ENCODE data around the gene LILRB4. TPM values are rescaled to one million over a fixed set of nuclear protein-coding genes. Genes with fewer than 3 reads are reported as not detected.

LILRB4 gene
- total and polyA plus RNA-seq, 9 of the 15 experiments (the other 6 are each of a cell fraction or from before 2014, with no cell fraction given), result not detected

DNA sequence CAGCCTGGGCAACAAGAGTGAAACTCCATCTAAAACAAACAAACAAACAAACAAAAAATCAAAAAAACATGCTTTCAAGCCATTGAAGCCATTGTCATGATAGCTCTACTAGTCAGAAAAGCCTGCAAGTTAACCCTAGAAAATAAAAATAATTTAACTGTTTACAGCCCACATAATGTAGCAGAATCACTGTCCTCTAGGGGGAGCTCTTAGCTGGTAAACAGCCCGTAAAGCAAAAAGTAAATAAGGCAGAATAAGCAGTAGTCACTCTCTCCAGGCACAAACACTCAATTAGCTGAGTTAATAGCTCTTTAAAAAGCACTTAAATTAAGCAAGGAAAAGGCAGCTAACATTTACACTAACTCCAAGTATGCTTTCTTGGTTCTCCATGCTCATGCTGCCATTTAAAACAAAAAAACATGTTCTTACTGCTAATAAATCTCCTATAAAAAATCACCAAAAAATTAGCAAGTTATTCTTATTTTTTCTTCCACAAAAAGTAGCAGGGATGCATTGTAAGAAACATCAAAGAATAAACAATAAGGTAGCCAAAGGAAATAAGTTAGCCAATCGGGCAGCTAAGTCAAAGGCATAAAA lies 11.3 kb downstream of the LILRB4 start:
- Histone ChIP-seq H3K36me3 (ENCODE audit: control insufficient read depth, insufficient read depth, low read length) (no peaks in the 10 kb centered on the region), H3K79me2 (ENCODE audit: control insufficient read depth, insufficient read depth, low read length) (no peaks in the 10 kb centered on the region), H3K4me2 (ENCODE audit: insufficient read depth, low read length) (no peak overlapping the region), H3K4me3 (no peak overlapping the region), H3K27me3 (ENCODE audit: control insufficient read depth in 2 of 2, insufficient read depth in 2 of 2, low read length in 2 of 2) (peaks cover 2 to 19% of the 10 kb centered on the region in 2 experiments; a peak in 4 of 5 replicates), H3K9ac (ENCODE audit: insufficient read depth in 1 of 2, low read depth in 2 of 2, low read length in 2 of 2) (no peak overlapping the region), H3K9me1 (ENCODE audit: control insufficient read depth, insufficient read depth, low read length) (no peaks in the 10 kb centered on the region), H3K27ac (ENCODE audit: extremely low read depth, low read depth, low read length) (no peak overlapping the region), H3K4me1 (replicated peaks in 1 of 2; ENCODE audit: control insufficient read depth in 2 of 2, insufficient read depth in 2 of 2, low read length in 2 of 2) (no peaks in the 10 kb centered on the region), H2AFZ (ENCODE audit: low read depth, low read length) (no peak overlapping the region), H3K9me3 (replicated peaks; ENCODE audit: control insufficient read depth, insufficient read depth, low read depth, low read length) (no peaks in the 10 kb centered on the region), H4K20me1 (replicated peaks; ENCODE audit: control insufficient read depth, insufficient read depth, low read length) (no peaks in the 10 kb centered on the region)
- in situ Hi-C loops (cut with MboI) (loop anchor here (10.0 to 25.0 kb wide), 2 partner anchors 189 to 763 kb away; partner anchors contain the start of gene SHISA7), intact Hi-C loops (cut with micrococcal nuclease) (loop anchor here (10.0 kb wide), 1 partner anchor 211 kb away; no protein-coding TSS in a partner anchor)
- 27% methylated on average over 2 of the region's 2 CpGs for WGBS (ENCODE audit: insufficient coverage, low coverage, missing lambda C conversion rate)
- POLR2A ChIA-PET, result interaction anchor here (0.6 to 0.9 kb wide), 2 partner anchors 9 to 344 kb away, joined by 3 read pairs; no protein-coding TSS in a partner anchor
- CTCF ChIA-PET (ENCODE audit: low intra/inter-chr PET ratio), result interaction anchor here (0.9 to 1.2 kb wide), 4 partner anchors 12 to 426 kb away, joined by 3 read pairs; partner anchors contain the start of gene LILRB4
- FAIRE-seq (peak; percentile 86), DNase-seq (ENCODE audit: extremely low read depth in 1 of 4, low spot score in 3 of 4) (peak; percentile 54 to 75 (median 56)), ATAC-seq (peak; percentile 83)
- BruUV-seq (replicated peaks), result no TSS peak
- TF ChIP-seq, protein P1, sequence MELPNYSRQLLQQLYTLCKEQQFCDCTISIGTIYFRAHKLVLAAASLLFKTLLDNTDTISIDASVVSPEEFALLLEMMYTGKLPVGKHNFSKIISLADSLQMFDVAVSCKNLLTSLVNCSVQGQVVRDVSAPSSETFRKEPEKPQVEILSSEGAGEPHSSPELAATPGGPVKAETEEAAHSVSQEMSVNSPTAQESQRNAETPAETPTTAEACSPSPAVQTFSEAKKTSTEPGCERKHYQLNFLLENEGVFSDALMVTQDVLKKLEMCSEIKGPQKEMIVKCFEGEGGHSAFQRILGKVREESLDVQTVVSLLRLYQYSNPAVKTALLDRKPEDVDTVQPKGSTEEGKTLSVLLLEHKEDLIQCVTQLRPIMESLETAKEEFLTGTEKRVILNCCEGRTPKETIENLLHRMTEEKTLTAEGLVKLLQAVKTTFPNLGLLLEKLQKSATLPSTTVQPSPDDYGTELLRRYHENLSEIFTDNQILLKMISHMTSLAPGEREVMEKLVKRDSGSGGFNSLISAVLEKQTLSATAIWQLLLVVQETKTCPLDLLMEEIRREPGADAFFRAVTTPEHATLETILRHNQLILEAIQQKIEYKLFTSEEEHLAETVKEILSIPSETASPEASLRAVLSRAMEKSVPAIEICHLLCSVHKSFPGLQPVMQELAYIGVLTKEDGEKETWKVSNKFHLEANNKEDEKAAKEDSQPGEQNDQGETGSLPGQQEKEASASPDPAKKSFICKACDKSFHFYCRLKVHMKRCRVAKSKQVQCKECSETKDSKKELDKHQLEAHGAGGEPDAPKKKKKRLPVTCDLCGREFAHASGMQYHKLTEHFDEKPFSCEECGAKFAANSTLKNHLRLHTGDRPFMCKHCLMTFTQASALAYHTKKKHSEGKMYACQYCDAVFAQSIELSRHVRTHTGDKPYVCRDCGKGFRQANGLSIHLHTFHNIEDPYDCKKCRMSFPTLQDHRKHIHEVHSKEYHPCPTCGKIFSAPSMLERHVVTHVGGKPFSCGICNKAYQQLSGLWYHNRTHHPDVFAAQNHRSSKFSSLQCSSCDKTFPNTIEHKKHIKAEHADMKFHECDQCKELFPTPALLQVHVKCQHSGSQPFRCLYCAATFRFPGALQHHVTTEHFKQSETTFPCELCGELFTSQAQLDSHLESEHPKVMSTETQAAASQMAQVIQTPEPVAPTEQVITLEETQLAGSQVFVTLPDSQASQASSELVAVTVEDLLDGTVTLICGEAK (IDR thresholded peaks at IDR 0.05), result no peak
- TF ChIP-seq, protein P1 (CRISPR knock-in tag; IDR thresholded peaks at IDR 0.05), result no peak
- TF ChIP-seq CBFA2T2 (conservative IDR thresholded peaks at IDR 0.05) (no peak), SMC3 (conservative IDR thresholded peaks at IDR 0.05; ENCODE audit: insufficient read depth, low read depth, low read length) (0 out of 2 replicates have a peak, but pooled peaks have one; percentile 21), FOXP1 (CRISPR knock-in tag; IDR thresholded peaks at IDR 0.05) (peak; percentile 50; the same call in 1 of the 2 replicates)
- TF ChIP-seq, protein P2, sequence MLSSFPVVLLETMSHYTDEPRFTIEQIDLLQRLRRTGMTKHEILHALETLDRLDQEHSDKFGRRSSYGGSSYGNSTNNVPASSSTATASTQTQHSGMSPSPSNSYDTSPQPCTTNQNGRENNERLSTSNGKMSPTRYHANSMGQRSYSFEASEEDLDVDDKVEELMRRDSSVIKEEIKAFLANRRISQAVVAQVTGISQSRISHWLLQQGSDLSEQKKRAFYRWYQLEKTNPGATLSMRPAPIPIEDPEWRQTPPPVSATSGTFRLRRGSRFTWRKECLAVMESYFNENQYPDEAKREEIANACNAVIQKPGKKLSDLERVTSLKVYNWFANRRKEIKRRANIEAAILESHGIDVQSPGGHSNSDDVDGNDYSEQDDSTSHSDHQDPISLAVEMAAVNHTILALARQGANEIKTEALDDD (IDR thresholded peaks at IDR 0.05), result no peak
- TF ChIP-seq, protein P3, sequence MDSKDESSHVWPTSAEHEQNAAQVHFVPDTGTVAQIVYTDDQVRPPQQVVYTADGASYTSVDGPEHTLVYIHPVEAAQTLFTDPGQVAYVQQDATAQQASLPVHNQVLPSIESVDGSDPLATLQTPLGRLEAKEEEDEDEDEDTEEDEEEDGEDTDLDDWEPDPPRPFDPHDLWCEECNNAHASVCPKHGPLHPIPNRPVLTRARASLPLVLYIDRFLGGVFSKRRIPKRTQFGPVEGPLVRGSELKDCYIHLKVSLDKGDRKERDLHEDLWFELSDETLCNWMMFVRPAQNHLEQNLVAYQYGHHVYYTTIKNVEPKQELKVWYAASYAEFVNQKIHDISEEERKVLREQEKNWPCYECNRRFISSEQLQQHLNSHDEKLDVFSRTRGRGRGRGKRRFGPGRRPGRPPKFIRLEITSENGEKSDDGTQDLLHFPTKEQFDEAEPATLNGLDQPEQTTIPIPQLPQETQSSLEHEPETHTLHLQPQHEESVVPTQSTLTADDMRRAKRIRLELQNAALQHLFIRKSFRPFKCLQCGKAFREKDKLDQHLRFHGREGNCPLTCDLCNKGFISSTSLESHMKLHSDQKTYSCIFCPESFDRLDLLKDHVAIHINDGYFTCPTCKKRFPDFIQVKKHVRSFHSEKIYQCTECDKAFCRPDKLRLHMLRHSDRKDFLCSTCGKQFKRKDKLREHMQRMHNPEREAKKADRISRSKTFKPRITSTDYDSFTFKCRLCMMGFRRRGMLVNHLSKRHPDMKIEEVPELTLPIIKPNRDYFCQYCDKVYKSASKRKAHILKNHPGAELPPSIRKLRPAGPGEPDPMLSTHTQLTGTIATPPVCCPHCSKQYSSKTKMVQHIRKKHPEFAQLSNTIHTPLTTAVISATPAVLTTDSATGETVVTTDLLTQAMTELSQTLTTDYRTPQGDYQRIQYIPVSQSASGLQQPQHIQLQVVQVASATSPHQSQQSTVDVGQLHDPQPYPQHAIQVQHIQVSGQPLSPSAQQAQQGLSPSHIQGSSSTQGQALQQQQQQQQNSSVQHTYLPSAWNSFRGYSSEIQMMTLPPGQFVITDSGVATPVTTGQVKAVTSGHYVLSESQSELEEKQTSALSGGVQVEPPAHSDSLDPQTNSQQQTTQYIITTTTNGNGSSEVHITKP (IDR thresholded peaks at IDR 0.05; ENCODE audit: partially characterized antibody), result no peak

All from K562 (cell line).